GM21515 (cell line): ENCODE results near the gene ARL8A.
"Not testable (repeated sequence)": the region's sequence is repeated elsewhere in the genome, so short reads cannot be mapped to it uniquely, and the experiment has no call there.

Source experiments
- ATAC-seq: cut with Tn5 transposase; IDR thresholded peaks from one replicate; pipeline ENCODE4 v1.9.1; 2021; ENCODE audit not compliant: unreplicated experiment

The ARL8A gene

GRCh38 chr1:202144402-202145067 is at the start of gene ARL8A:
Gene ARL8A, minus strand, starts transcription at chr1:202144737. Its CDS starts 165 bp downstream, at chr1:202144572.
- peak; percentile 66 for ATAC-seq

- ATAC-seq: no peak
Observed at GRCh38 chr1:202194328-202194648, 49.8 kb upstream of the ARL8A start.

GRCh38 chr1:202193614-202194327 is 49.2 kb upstream of the ARL8A start, which contains the start of gene LGR6:
Gene LGR6, plus strand, starts transcription at chr1:202193799. Its CDS starts 191 bp downstream, at chr1:202193990.
- no peak for ATAC-seq

GRCh38 chr1:202192770-202193613 is 48.5 kb upstream of the ARL8A start:
- ATAC-seq: no peak

- not testable (repeated sequence) for ATAC-seq
Observed at GRCh38 chr1:202191391-202191790, 46.9 kb upstream of the ARL8A start.

GRCh38 chr1:202189918-202190715 is 45.6 kb upstream of the ARL8A start:
- ATAC-seq: no peak

- no peak for ATAC-seq
Observed at GRCh38 chr1:202189001-202189790, 44.7 kb upstream of the ARL8A start.

- ATAC-seq: no peak
Observed at GRCh38 chr1:202187697-202188407, 43.3 kb upstream of the ARL8A start.

GRCh38 chr1:202187041-202187671 is 42.6 kb upstream of the ARL8A start:
- ATAC-seq: no peak

GRCh38 chr1:202186327-202186726 is 41.8 kb upstream of the ARL8A start:
- no peak for ATAC-seq

GRCh38 chr1:202184750-202185460 is 40.4 kb upstream of the ARL8A start:
- ATAC-seq: no peak

GRCh38 chr1:202182040-202182877 is 37.7 kb upstream of the ARL8A start:
- no peak for ATAC-seq

GRCh38 chr1:202181586-202181985 is 37.0 kb upstream of the ARL8A start:
- ATAC-seq: no peak

GRCh38 chr1:202180751-202181139 is 36.2 kb upstream of the ARL8A start:
- ATAC-seq: not testable (repeated sequence)

GRCh38 chr1:202179828-202180750 is 35.6 kb upstream of the ARL8A start:
- ATAC-seq: no peak
